OCI-LY1 (cell line): ENCODE data around the gene PRR20B.
"Not testable (repeated sequence)": the region's sequence is repeated elsewhere in the genome, so short reads cannot be mapped to it uniquely, and the experiment has no call there.

ENCODE experiments used
- EZH2 ChIP-seq: fragments of 200-600 bp; sonication (generic), shearing (Covaris generic); IDR thresholded peaks from 2 replicates; pipeline ENCODE4 v1.8.0; 2017; ENCODE audit warnings: borderline replicate concordance, mixed run types, mild to moderate bottlenecking, antibody characterized with exemption, low read length, moderate library complexity, mixed read lengths
- TF ChIP-seq, protein P1 (sequence below): fragments of 200-600 bp; sonication (generic), shearing (Covaris generic); IDR thresholded peaks from 2 replicates; pipeline ENCODE4 v1.5.1; 2017; ENCODE audit warnings: mild to moderate bottlenecking, antibody characterized with exemption, low read length, moderate library complexity, mixed read lengths

DNA sequence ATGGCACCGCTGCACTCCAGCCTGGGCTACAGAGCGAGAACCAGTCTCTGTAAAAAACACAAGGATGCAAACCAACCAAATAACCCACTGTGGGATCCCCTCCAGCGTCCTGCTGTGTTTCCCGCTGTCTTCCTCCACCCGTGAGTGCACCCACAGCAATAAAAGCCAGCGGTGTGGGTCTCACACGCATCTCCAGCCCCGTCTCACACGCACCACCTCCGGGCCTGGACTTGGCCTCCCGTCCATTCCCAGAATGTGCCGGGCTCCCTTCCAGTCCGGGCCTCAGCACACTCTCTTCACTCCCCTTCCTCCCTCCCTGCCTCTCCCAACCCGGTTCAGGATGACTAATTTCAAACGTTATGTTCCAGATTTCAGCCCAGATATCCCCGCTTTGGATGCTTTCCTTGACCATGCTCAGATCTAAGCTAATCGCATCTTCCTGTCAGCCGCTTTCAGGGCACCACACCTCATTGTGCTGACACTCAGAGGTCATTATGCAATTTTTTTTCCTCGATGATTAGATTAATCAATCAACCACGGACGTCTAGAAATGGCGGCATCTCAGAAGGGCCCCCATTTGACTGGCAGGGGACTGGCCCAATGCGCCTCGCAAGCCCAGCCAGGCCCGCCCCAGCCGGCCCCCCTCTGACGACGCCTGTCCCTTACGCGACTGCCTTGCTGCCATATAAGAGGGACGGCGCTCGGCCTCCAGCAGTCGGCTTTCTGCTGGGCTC is 6.9 kb upstream of the PRR20B start, which contains the start of gene PRR20A:
- TF ChIP-seq, protein P1, sequence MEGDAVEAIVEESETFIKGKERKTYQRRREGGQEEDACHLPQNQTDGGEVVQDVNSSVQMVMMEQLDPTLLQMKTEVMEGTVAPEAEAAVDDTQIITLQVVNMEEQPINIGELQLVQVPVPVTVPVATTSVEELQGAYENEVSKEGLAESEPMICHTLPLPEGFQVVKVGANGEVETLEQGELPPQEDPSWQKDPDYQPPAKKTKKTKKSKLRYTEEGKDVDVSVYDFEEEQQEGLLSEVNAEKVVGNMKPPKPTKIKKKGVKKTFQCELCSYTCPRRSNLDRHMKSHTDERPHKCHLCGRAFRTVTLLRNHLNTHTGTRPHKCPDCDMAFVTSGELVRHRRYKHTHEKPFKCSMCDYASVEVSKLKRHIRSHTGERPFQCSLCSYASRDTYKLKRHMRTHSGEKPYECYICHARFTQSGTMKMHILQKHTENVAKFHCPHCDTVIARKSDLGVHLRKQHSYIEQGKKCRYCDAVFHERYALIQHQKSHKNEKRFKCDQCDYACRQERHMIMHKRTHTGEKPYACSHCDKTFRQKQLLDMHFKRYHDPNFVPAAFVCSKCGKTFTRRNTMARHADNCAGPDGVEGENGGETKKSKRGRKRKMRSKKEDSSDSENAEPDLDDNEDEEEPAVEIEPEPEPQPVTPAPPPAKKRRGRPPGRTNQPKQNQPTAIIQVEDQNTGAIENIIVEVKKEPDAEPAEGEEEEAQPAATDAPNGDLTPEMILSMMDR, result not testable (repeated sequence)
- TF ChIP-seq EZH2, result not testable (repeated sequence)
